Stimulated activated CD8-positive, alpha-beta memory T cell treated with anti-CD3 and anti-CD28 coated beads, Interleukin-4, amount 100 ng/mL, for 24 hours (primary cell): ENCODE measurements around the gene CCDC197.

Source experiments
- DNase-seq: peaks from one replicate; pipeline ENCODE4 v3.0.0-alpha.2; 2020; ENCODE audit warnings: low read depth

Gene CCDC197

DNA sequence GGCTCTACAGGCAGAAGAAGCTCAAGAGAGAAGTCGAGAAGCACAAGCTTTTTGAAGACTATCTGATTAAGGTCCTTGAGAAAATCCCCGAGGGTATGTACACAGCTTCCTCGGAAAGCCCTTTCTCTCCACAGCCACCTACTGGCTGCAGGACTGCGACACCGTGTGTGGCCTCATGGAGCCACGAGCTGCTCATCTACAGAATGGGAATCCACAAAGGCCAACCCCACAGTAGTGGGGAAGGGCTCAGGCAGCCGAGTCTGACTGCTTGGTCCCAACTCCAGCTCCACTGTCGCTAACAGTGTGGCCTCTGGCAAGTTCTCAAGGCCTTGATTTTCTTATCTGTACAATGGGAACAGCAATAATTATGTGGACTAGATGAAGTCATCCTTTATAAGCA lies 2.5 kb downstream of the CCDC197 start:
- no peak for DNase-seq

DNA sequence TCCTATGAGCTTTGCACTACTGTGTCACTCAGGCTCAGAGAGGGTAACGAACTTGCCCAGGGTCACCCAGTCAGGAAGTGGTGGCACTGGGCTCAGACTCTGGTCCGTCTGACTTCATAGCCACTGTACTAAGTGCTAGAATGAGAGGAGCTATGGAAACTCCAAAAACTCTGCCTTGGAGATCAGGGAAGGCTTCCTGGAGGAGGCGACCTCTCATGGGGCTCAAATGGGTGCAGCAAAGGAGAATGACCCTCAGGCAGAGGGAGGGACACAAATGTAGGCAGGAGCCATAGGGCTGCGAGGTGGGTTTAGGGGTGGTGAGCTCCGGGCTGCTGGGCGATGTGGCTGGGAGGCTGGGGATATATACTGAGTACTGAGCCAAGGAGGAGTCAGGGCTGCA lies 3.2 kb downstream of the CCDC197 start:
- DNase-seq: no peak

DNA sequence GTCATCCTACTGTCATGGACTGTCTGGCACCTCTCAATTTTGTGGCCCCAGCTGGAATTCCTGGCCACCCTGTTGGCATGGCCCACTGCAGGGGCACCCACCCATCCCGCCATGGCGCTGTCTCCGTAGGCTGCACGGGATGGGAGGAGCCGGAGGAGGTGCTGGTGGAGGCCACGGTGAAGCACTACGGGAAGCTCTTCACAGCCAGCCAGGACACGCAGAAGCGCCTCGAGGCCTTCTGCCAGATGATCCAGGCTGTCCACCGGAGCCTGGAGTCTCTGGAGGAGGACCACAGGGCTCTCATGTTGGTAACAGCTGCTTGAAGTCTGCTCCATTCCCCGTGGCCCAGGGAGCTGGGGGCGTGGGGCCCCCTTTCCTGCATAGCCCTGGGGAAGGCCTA lies 3.9 kb downstream of the CCDC197 start:
- DNase-seq: no peak

DNA sequence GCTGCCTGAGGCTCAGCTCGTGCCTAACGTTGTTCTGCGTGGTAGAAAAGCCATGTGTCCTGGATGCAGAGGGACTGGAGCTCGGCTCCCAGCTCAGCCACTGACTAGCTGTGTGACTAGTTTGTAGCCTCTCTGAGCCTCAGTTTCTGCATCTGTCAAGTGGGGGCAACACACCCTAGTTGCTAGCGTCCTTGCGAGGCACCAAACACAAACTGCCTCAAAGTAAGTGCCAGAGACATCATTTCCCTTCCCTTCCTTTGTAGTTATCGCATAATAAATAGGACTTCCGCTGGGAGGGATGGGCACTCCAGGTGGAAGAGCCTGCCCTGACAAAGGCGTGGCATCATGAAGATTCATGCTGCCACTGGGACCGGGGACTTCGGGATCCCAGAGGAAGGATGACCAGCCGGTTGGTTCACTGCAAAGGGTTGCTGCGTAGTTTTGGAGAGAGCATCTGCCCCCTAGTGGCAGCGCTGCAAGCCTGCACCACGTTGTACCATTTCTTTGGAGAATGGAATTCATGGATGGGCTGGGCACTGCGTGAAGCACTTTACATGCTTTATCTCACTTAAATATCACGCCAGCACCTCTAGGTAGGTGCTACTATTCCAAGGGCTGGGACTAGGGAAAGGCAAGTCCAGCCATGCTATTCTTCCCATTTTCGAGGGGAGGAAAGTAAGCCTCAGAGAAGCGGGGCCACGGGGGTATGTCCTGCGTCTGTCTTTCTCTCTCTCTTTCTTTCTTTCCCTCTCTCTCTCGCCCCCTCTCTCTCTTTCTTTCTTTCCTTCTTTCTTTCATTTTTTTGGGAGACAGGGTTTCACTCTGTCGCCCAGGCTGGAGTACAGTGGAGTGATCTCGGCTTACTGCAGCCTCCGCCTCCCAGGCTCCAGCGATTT lies 4.6 kb downstream of the CCDC197 start:
- peak; percentile 33 for DNase-seq

DNA sequence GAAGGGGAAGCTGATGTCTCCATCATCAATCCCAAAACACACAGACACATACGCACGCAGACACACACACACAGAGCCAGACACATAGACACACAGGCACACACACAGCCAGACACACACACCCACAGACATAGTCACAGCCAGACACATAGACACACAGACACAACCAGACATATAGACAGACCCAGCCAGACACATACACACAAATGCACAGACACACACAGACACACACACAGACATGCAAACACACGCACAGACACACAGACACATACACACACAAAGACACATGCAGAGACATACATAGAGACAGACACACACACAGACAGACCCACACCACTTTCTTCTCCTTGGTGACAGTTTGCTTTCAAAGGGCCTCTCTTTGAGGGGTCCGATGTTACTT lies 6.3 kb downstream of the CCDC197 start:
- no peak for DNase-seq

DNA sequence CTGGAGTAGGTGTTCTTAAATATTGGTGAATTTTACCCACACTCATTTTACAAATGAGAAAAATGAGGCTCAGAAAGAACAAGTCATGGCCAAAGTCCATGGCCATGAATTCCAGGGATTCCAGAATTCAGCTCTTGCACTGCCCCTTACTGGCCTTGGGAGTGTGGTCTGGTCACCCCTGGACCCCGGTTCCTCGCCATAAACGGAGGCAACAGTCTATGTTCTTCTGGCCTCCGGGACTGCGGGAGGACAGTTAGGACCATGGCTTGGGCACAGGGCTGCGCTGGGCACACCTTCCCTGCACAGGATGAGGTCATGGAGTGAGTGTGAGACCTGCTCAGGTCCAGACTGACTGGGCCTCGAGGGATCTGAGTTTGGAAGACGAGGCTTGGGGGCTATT lies 6.9 kb downstream of the CCDC197 start:
- DNase-seq: no peak

DNA sequence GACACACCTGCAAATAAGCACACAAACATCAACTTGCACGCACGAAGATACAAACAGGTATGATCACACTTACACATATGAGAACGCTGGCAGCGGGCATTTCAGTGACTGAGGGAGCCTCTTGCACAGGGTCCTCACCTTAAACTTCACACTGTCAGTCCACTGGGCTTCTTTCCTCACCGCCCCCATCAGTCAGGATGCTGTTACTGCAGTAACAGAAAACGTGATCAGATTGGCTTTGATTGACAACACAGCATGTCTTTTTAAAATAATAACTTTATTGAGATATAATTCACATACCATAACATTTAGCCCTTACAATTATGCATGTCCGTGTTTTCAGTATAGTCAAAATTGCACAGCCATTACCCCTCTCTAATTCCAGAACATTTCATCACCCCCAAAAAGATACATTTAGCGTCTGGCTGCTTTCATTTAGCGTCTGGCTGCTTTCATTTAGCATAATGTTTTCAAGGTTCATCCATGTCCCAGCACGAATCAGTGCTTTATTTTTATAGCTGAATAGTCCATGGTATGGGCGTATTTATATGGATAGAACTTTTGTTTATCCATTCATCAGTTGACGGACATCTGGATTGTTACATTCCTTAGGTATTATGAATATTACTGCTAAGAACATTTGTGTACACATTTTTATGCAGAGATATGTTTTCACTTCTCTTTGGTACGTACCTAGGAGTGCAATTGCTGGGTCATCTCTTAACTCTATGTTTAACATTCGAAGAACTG lies 8.4 kb downstream of the CCDC197 start:
- DNase-seq: no peak

DNA sequence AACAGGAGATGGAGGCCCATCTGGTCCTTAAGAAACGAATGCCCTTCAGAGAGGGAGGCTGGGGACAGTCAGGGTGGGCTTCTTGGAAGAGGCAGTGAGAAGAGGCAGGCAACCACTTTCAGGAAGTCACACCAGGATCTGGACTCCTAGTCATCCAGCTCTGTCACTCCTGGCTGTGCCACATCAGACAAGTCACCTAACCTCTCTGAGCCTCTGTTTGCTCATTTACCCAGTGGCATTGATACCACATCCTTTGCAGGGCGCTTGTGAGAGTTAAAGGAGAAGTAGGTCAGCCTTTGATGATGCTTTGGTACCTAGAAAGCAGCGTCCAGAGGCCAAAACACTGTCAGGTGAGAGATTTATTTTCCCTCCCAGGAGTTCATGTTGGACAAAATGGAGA lies 11.1 kb downstream of the CCDC197 start:
- no peak for DNase-seq

DNA sequence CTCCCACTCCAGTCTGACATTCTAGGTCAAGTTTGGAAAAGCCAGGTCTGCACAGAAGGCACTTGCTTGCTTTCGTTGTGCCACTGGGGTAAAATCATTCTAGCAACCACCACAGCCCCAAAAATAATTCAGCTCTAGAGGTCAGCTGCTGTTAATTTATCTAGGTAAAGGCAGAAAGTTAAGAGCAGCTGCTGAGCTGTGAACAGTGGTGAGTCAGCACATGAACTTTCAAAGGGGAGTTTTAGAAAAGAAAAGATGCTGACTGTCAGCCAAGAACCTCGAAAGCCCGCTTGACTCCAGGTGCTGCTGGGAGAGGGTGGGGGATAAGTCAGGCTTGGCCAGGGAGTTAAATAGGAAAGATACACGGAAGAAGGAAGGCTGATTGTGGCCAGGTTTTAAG lies 12.7 kb downstream of the CCDC197 start:
- no peak for DNase-seq

DNA sequence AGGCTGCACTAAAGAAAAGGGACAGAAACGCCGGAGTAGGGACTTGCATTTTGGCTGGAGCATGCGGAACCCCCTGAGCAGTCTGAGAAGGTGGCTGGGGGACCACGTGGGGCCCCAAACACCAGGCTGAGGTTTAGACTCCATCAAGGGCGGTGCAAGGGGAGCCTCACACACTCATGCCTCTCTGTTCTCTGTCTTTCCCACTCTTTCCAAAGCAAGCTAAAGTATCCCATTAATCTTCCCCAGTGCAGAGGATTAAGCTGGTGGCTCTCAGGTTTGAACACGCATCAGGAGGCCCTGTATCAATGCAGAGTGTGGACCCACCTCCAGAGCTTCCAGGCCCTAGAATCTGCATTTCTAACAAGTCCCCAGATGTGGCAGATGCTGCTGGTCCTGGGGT lies 13.5 kb downstream of the CCDC197 start:
- DNase-seq: no peak

DNA sequence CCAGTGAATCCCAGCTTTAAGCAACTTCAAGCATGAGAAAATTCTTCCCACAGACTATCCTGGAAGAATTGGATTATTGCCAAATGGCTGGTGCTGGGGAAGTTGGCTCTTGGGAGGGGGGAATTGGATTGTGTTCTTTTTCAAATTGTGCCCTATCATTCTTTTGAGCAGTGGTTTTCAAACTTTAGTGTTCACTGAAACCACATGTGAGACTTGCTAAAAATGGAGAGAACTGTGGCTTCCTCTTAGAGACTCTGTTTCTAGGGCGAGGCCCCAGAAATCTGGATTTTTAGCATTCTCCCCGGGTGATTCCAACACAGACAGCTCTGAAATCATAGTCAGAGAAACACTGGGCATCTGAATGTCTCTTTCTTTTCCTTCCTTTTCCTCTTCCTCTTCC lies 14.7 kb downstream of the CCDC197 start:
- DNase-seq: no peak

DNA sequence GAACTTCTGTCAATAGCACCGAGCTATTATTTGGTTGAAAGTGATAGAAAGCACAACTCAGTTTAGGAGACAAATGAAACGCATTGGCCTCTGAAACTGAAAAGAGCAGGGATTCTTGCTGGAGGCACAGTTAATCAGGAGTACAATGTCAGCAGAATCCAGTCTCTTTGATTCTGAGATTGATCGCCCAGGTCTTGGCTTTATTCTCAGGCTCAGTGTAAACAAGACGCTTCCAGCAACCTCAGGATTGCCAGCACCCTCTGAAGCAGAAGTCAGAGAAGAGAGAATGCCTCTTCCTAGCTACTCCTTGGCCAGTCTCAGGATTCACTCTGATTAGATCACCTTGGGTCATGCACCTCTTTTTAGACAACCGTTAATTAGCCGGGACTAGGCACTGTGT lies 17.3 kb downstream of the CCDC197 start:
- DNase-seq: no peak

DNA sequence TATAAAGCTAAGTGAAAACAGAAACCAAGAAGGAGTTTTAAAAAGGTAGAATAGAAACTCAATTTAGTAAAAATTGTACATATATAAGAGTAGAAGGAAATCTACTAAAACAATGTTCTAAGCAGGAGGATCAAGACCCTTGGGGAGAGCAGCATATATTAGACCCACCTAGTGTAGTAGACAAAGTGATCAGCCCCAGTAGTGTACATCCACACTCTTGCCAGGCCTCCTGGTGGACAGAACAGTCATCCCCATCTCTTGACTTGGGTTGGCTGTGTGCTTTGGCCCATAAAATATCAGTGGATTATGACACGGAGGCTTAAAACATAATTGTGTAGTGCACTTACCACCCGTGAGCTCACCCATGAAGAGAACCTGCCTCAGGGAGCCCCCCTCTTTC lies 18.1 kb downstream of the CCDC197 start:
- no peak for DNase-seq

DNA sequence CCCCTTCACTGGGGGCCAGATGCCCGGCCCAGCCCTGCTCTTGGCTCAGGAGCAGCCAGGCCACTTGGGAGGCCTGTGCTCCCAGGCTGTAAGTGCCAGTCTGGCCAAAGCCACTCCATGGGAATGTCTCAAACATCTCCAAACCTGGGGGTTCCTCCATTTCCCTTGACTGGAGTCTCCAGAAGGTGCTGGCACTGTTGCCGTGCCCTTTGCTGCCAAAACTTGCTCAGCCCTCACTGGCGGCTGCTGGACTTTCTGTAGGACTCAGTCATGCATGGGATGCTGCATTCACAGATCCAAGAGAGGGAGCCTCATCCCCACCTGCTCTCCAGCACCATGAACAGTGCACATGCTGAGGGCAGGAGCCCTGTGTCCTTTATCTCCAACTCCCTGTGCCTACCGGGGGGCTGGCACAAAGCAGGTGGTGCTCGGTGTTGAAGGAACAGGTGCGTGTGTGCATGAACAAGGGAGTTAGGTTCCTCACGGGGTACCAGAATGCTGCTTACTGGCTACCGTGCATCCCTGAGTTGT lies 19.4 kb downstream of the CCDC197 start:
- no peak for DNase-seq

DNA sequence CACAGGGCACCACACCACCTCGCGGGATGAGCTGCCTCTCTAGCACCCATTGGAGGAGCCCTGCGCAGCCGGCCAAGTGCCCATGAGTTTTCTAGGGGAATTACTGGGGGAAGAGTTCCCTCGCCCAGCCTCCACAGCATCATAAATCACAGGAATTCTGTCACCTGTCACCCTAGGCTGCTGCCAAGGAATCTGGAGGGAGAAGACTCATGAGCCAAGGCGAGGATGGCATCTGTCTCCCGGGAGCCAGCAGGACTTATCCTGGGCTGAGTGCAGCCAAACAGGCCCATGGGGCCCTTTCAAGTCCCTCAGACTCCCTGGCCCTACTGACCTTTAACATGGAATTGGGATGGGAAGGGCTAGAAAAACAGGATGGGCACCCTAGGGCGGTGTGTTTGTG lies 21.2 kb downstream of the CCDC197 start:
- no peak for DNase-seq

DNA sequence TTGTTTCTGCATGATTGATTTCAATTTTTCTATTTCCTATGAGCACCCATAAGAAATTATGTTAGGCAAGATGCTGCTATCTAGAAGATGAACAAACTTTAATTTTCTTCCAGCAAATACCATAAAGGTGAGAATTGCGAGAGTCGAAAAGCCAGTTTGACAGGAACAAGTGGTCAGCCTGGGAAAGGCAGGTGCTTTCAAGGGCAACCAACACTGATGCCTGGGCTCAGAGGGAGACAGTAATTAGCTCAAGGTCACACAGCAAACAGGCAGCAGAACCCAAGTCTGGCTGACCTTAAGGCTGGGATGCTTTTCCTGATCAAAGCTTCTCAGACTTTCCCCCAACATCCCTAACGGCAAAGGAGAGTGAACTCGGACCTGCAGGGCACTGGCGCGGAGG lies 22.2 kb downstream of the CCDC197 start:
- no peak for DNase-seq

DNA sequence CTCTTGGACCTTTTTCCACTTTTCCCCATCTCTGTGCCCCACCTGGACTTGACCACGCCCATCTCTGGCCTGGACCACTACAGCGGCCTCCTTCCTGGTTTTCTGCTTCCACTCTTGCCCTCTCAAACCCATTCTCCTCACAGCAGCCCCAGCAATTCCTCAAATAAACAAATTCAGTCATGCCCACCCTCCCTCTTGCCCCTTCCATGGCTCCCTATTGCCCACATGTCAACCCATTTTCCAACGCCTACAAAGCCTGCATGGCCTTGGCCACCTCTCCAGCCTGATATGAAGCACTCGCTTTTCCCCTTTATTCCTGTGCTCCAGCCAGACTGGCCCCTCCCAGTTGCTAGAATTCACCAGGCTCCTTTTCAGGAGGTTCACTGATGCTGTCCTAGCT lies 23.2 kb downstream of the CCDC197 start:
- no peak for DNase-seq

DNA sequence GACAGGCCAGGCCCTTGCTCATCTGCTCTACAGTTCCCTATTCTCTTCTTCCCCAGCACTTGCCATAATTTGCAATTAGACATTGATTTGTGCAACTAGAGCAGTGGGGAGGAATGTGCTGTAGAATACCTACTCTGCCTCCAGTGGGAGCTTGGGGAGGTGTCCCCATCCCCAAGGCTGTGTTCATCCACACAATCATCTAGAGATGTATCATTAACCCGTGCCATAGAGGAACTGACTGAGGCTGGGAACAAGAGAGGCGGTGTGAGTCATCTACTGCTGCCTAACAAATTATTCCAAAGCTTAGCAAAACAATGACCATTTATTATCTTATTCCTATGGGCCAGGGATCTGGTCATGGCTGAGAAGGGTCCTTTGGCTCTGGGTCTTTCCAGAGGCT lies 23.9 kb downstream of the CCDC197 start:
- DNase-seq: no peak

DNA sequence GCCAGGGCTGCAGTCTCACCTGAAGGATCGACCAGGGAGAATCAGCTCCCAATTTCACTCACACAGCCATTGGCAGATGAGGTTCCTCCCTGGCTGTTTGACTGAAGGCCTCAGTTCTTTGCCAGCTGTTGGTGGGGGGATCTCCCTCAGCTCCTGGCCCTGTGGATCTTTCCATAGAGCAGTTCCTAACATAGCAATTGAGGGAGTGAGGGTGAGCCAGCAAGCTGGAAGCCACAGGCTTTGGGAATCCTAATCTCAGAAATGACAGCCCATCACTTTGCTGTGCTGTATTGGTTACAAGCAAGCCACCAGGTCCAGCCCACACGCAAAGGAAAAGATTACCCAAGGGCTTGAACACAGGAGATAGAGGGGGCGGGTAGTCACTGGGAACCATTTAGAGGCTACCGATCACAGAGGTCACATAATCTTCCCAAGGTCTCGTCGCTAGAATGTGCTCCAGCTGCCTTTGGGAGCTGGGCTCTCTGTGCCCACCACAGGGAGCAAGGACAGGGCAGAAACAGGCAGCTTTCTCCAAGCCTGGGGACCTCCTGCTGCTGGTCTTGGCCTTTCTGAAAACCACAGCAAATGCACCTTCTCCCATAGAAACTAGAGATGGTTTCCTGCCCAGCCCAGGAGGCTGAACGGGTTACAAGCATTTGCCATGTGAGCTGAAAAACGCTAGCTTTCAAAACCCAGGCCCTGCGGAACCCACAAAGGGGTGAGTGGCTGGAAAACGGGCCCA lies 24.5 kb downstream of the CCDC197 start:
- no peak for DNase-seq

DNA sequence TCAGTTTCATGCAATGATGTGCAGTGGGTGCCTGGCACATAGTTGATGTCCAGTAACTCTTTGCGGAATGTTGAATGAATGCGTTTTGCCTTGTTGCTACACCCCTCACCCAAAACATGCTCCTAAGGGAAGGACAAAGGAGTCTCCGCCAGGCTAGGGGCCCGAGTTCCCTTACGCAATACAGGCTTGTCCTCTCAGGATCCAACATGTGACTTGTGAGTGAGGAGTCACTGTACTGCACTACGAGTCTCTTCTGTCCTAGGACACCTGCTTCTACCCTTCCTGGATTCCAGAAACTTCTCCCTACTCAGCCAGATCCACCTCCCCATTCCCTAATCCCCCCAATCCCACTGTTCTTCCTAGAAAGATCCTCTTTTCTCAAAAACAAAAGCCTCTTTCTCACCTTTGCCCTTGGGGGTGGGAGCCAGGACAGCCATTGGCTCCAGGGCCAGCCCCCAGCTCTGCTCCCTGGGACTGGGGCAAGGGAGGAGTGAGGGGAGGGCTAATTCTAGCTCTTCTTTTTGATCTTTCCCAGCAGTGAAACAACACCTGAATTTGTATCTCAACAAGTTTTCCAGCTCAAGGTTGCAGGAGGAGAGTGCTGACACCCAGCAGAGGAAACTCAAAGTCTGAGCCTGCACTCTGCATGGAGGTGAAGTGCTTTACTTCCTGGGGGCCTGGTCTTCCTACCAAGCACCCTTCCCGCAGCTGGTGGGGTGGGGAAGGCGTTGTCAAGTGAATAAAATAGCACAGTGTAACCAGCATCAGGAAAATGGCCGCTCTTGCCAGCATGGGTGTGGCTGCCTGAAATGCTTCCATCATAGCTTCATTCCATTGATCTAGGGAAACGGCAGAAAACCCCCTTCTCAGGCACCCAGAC lies 25.7 kb downstream of the CCDC197 start:
- no peak for DNase-seq

DNA sequence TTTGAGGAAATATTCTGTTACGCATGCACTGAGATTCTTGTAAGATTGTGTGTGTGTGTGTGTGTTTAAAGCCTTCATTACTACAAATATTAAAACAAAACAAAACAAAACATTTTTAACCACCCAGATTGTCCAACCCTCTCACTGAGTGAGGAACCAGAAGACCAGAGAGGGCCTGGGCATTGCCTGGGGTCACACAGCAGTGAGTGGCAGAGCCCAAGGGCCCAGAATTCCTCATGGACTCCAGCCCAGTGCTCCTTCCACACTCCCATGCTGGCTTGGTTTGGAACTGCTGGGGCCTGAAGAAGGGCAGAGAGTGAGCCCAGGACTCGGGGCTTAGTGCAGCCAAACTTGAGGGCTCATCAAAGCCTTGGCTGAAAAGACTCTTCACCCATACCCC lies 27.4 kb downstream of the CCDC197 start:
- DNase-seq: no peak

DNA sequence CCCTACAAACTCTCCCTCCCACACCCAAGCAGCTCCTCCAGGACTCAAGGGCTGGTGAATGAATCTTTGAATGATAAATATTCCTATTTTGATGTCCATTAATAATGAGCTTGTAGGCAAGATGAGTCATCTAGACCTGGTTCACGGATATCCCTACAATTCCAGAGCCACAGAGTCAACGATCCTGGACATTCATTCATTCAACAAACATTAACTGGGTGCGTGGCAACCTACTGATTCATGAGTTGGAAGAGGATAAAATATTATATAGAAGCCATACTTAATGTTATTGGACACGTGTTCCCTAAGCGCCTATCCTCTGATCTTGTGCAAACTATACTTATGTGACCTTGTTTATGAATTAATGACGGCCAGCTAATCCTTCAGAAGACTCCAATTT lies 28.6 kb downstream of the CCDC197 start:
- no peak for DNase-seq
